GM21825 (cell line): ENCODE results near the gene FRAS1.
"Not testable (repeated sequence)": the region's sequence is repeated elsewhere in the genome, so short reads cannot be mapped to it uniquely, and the experiment has no call there.

Experiments
- ATAC-seq: cut with Tn5 transposase; IDR thresholded peaks from one replicate; pipeline ENCODE4 v1.9.1; 2021; ENCODE audit warnings: mild to moderate bottlenecking, moderate library complexity; ENCODE audit not compliant: unreplicated experiment

Gene FRAS1

DNA sequence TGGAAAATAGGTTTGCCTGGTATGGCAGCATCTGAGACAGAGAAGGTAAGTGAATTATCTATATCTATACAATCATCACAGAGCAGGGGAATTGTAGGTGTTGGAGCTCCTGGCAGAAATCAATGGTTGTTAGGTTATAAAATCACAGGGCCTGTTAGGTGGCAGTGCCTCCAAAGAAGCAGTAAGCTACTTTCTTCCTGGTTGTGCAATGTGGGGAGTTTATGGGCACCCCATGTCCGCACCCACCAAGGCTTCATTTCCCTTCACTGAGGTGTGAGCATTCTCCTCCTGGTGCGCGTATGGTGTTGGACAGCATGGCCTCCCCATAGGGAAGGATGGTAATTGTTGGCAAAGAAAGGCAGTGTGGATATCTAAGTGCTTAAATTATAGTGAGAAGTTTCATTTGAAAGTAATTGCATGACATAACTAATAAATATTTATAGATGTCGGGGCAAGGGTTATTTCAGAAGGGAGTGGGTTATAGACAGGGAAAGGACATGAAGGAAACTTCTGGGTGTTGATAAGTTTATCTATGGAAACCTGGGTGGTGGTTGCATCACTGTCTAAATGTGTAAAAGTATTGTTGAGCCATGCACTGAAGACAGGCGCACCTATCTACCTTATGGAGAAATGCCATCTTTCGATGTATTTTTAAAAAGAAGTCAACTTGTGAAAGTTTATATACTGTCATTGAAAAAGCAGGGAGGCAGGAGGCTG lies 153.7 kb downstream of the FRAS1 start:
- no peak for ATAC-seq

GRCh38 chr4:78213218-78213617 lies 156.1 kb downstream of the FRAS1 start:
- ATAC-seq = no peak

GRCh38 chr4:78214078-78214477 lies 157.0 kb downstream of the FRAS1 start:
- no peak for ATAC-seq

DNA sequence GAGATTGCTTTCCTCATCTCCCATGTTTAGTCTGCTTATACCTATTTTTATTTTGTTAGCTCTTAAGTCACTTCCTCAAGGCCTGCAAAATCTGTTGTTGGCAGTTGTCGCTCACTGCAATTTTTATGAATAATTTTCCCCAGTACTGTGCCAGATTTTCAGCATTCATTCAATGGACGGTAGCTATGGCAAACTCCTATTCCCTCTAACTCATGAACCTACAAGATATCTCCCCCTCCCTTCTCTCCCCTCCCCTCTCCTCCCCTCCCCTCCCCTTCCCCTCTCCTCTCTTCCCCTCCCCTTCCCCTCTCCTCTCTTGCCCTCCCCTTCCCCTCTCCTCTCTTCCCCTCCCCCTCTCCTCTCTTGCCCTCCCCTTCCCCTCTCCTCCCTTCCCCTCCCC lies 160.4 kb downstream of the FRAS1 start:
- no peak for ATAC-seq

GRCh38 chr4:78218260-78218659 lies 161.1 kb downstream of the FRAS1 start:
- no peak for ATAC-seq

- ATAC-seq = no peak
Observed at GRCh38 chr4:78219825-78220224, 162.7 kb downstream of the FRAS1 start.

- ATAC-seq = no peak
Observed at GRCh38 chr4:78220283-78220682, 163.2 kb downstream of the FRAS1 start.

- ATAC-seq = no peak
Observed at GRCh38 chr4:78222575-78223186, 165.6 kb downstream of the FRAS1 start.

- no peak for ATAC-seq
Observed at GRCh38 chr4:78225236-78225635, 168.1 kb downstream of the FRAS1 start.

DNA sequence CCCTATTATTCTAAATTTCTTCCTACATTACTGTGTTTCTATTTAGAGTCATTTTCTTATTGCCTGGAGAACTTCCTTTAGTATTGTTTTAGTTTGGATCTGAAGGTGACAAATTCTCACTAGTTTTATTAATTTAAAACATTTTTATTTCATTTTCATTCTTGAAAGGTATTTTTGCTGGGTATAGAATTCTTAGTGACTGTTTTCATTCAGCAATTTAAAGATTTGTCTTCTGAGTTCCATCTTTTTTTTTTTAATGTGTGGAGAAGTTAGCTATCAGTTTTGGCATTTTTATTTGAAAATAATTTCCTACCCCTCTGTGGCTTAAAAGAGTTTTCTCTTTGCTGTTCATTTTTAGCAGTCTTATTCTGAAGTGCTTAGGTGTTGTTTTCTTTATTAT lies 169.2 kb downstream of the FRAS1 start:
- ATAC-seq = no peak

- no peak for ATAC-seq
Observed at GRCh38 chr4:78227411-78228057, 170.4 kb downstream of the FRAS1 start.

DNA sequence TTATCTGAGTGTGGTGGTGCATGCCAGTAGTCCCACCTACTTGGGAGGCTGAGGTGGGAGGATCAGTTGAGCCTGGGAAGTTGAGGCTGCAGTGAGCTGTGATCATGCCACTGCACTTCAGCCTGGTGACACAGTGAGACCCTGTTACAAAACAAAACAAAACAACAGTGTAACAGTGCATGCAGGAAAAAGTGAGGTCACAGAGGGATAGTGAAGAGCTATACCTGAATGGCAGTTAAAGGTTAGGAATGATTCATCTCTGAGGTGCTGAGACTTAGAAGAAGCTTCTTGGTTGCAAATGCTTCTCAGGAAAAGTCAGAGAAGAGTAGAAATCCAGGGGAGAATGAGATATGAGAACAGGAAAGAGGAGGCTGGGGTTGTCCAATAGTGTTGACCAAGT lies 178.7 kb downstream of the FRAS1 start:
- ATAC-seq = no peak

GRCh38 chr4:78237360-78237759 lies 180.2 kb downstream of the FRAS1 start:
- ATAC-seq = no peak

GRCh38 chr4:78242071-78242470 lies 184.9 kb downstream of the FRAS1 start:
- ATAC-seq = no peak

DNA sequence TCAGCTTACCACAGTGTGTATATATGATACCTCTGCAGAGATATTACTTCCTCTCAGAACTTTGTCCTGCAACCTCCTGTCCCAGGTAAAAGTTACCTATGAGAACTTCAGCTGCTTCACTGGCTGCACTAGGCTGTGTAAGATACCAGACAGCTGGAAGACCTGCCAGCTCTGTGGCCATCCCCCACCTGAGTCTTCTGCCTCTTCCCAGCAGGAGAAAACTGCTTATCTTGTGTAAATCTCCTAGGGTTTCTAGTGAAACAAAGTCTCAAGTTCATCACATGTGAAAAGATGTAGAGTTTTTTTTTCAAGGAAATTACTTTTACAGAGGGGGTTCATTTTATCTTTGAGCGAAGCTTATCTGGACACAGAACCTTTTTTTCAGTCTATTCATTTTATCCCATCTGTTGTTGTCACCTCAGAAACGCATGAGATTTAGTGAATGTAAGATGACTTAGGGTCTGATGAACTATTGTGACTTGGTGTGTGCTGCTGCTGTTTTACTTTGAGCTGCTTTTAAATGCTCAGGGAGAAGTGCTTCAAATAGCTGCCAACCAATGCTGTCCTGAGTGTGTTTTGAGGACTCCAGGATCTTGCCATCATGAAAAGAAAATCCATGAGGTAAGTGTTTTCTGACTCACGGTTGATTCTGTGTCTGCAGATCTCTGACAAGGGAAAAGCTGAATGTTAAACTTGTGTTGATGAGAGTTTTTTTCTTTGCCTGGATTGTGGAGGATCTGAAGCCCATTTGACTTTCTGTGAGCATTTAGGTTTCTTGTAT lies 187.8 kb downstream of the FRAS1 start:
- ATAC-seq = no peak

GRCh38 chr4:78247536-78248285 lies 190.6 kb downstream of the FRAS1 start:
- no peak for ATAC-seq

- no peak for ATAC-seq
Observed at GRCh38 chr4:78250500-78250899, 193.4 kb downstream of the FRAS1 start.

DNA sequence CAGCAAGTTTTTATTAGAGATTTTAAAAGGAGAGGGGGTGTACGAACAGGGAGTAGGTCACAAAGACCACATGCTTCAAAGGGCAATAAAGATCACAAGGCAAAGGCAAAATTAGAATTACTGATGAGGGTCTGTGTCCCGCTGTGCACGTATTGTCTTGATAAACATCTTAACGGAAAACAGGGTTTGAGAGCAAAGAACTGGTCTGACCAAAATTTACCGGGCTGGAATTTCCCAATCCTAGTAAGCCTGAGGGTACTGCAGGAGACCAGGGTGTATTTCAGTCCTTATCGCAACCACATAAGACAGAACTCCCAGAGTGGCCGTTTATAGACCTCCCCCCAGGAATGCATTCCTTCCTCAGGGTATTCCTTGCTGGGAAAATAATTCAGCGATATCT lies 195.7 kb downstream of the FRAS1 start:
- ATAC-seq = not testable (repeated sequence)

DNA sequence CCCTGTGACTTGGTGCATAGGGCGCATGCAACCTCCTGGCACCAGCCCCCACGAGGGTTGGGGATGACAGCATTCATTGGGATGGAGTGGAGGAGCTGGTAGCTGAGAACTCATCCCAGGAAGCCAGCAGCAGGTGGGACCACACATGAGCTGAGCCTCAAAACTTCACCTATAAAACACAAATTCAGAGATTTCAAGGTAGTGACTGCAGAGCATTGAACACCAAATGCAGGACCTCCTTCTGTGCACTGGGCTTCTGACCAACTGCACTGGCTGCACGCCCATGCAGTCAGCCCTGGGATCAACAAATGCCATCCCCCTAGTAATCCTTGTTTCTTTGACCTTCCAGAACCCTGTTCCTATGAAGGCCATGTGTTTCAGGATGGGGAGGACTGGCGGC lies 197.8 kb downstream of the FRAS1 start:
- no peak for ATAC-seq

- no peak for ATAC-seq
Observed at GRCh38 chr4:78265006-78265405, 207.9 kb downstream of the FRAS1 start.

GRCh38 chr4:78267790-78268189 lies 210.7 kb downstream of the FRAS1 start:
- no peak for ATAC-seq
